Heart right ventricle (tissue), 16 donors: ENCODE measurements around the gene ELFN1. TPM values are rescaled to one million over a fixed set of nuclear protein-coding genes. Genes with fewer than 3 reads are reported as not detected.

Experiments used
- ATAC-seq, 8 donors: fragments of 200-7000 bp; cut with Tn5 transposase; one replicate each; pipeline ENCODE4 v1.9.1; 2020; ENCODE audit warnings: mild to moderate bottlenecking in 8 of 8, moderate library complexity in 8 of 8, moderate number of reproducible peaks in 1 of 8
- DNase-seq, 2 donors: peaks; one replicate each; pipeline ENCODE4 v3.0.0-alpha.2; 2020
- H3K27ac ChIP-seq, 10 donors: fragments of 200-600 bp; sonication (generic) in 2 of 10; one replicate each; pipeline versions ENCODE4 v1.5.0 to v1.8.0; 2020 to 2022; ENCODE audit warnings: mild to moderate bottlenecking in 3 of 10
- H3K27me3 ChIP-seq, 7 donors: fragments of 200-600 bp; one replicate each; pipeline ENCODE4 v1.8.0; 2021 to 2022; ENCODE audit warnings: mild to moderate bottlenecking in 2 of 7
- H3K36me3 ChIP-seq, 9 donors: fragments of 200-600 bp; sonication (generic) in 1 of 9; one replicate each; pipeline versions ENCODE4 v1.5.0 to v1.8.0; 2020 to 2022; ENCODE audit warnings: mild to moderate bottlenecking in 2 of 9
- H3K4me1 ChIP-seq, 9 donors: fragments of 200-600 bp; sonication (generic) in 1 of 9; one replicate each; pipeline versions ENCODE4 v1.5.0 to v1.8.0; 2020 to 2022; ENCODE audit warnings: mild to moderate bottlenecking in 4 of 9
- H3K4me3 ChIP-seq, 10 donors: fragments of 200-600 bp; sonication (generic) in 2 of 10; one replicate each; pipeline versions ENCODE4 v1.5.0 to v1.8.0; 2020 to 2022; ENCODE audit warnings: mild to moderate bottlenecking in 7 of 10, moderate library complexity in 2 of 10
- H3K9me3 ChIP-seq, 11 donors: fragments of 200-600 bp in 10 of 11; sonication (generic) in 2 of 11; one replicate each; pipeline versions ENCODE4 v1.5.0 to v1.8.0; 2013 to 2022; ENCODE audit warnings: mild to moderate bottlenecking in 2 of 11, control low read depth in 1 of 11, moderate library complexity in 1 of 11
- WGBS, 2 donors: extraction: QIAGEN DNeasy Blood & Tissue Kit; methylation state at CpG; one replicate each; pipeline ENCODE4 v1.1.7; 2013; ENCODE audit warnings: inconsistent platforms in 1 of 2; 5-methylcytosine and 5-hydroxymethylcytosine counted together
- intact Hi-C, 10 donors: fragments of 100-400 bp; cut with DNase I; formaldehyde crosslinking; loops; one replicate each; pipeline versions ENCODE4 v1.11.1 to v1.14.2; 2022
- polyA plus RNA-seq, 2 donors: library from polyadenylated mRNA; stranded (reverse); fragments of 200-250 nt; gene quantifications; one replicate each; pipeline ENCODE4 v1.2.3, GENCODE V29; 2013
- total RNA-seq, 10 donors: library from RNA; stranded (reverse); fragmentation: NEBNext Ultra II Directional in 3 of 10; extraction: Animal tissue kit (Norgen Biotek cat#: 25700) in 3 of 10; gene quantifications; one replicate each; pipeline versions ENCODE4 v1.2.1 to v1.2.4, GENCODE V29; 2021 to 2023
- TF ChIP-seq, protein P1 (sequence below), 9 donors: fragments of 200-600 bp; sonication (generic) in 2 of 9; IDR thresholded peaks; one replicate each; pipeline versions ENCODE4 v1.5.0 to v1.8.0; 2021 to 2022; ENCODE audit warnings: antibody characterized with exemption in 9 of 9, mild to moderate bottlenecking in 5 of 9, moderate library complexity in 1 of 9
- donor health status: Arrhythmogenic right ventricular cardiomyopathy.
- donor health status: ischemic (EF 13 %, LVEDD 7.1; RV severe dilation, severe dysfunction).
- donor health status: healthy with polysubstance abuse.
- donor health status: DM: no; HTN: yes; CAD: no.
- donor health status: DM: no; HTN: no; CAD: no.
- donor health status: ischemic (EF 25% LVEDD 6.9; RV normal size, moderate dysfunction).
- donor health status: ischemic (EF 25% LVEDD 5.7; RV mildly dilated, moderate dysfunction).
- donor health status: healthy.
- donor health status: DM: yes; HTN: yes; CAD: no.
- donor health status: Ischemic cardiomyopathy.
- donor health status: ischemic (EF 35%, LVEDD 5.7; RV mildly dilated, moderate dysfunction).
- donor health status: nonischemic (EF 11% LVEDD 7.7; RV severe dilation, severe dysfunction).
- donor health status: DM: yes; HTN: yes; CAD: no.
- donor health status: PGD.
- donor health status: ischemic (EF 29% LVEDD 5.4; RV normal size, mild dysfunction).
- donor health status: nonischemic (EF 23%, LVEDD 6.1; RV moderate dilation, normal function).

The ELFN1 gene
- total and polyA plus RNA-seq, 12 donors: 3.0 to 9.5 (median 6.0) TPM

DNA sequence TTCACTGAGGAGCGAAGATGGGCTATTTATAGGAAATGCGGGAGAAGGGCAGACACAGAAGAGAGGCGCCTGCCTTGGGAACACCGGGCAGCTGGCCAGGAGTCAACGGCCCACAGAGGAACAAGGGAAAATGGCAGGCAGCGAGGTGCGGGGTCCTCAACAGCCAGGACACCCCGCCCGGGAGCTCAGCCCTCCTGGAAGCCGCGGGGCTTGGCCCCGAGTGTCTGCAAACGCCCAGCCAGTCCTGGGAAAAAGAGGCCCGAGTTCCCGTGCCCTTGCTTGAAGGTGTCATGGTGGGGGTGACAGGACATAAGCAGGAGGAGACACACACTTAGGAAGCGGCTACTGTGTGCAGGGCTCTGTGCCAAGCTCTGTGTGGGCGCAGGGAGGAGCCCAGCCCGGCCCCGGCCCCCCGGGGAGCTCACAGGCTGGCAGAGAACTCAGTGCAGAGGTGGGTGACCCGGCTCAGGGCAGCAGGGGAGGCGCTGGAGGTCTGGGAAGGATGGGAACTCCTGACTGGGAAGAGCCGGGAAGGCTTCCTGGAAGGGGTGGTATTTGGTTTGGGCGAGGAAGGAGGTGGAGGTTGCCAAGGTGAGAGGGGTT, 79.9 kb downstream of the ELFN1 start:
- 22 to 34% methylated on average over 24 of the region's 24 CpGs for WGBS, 2 donors
- peak; percentile 26 to 82 (median 56) for ATAC-seq
- peaks cover 0 to 22% (median 9%) of the 10 kb centered on the region in 7 donors for H3K27me3 ChIP-seq
- intact Hi-C loops: loop anchor here in 3 of 10 donors (10.0 kb wide), 2 partner anchors 165 to 175 kb away; partner anchors contain the start of gene PSMG3 (in 1 of the 3)
- no peak overlapping the region for H3K4me3 ChIP-seq
- peak overlapping the region in 8 of 10 donors; percentile 47 to 78 (median 66) for H3K27ac ChIP-seq
- H3K9me3 ChIP-seq: no peaks in the 10 kb centered on the region
- DNase-seq: peak; percentile 47 to 57
- peaks cover 0 to 12% (median 0%) of the 10 kb centered on the region in 9 donors for H3K36me3 ChIP-seq
- peaks cover 5 to 24% (median 16%) of the 10 kb centered on the region in 9 donors for H3K4me1 ChIP-seq
- TF ChIP-seq, protein P1, sequence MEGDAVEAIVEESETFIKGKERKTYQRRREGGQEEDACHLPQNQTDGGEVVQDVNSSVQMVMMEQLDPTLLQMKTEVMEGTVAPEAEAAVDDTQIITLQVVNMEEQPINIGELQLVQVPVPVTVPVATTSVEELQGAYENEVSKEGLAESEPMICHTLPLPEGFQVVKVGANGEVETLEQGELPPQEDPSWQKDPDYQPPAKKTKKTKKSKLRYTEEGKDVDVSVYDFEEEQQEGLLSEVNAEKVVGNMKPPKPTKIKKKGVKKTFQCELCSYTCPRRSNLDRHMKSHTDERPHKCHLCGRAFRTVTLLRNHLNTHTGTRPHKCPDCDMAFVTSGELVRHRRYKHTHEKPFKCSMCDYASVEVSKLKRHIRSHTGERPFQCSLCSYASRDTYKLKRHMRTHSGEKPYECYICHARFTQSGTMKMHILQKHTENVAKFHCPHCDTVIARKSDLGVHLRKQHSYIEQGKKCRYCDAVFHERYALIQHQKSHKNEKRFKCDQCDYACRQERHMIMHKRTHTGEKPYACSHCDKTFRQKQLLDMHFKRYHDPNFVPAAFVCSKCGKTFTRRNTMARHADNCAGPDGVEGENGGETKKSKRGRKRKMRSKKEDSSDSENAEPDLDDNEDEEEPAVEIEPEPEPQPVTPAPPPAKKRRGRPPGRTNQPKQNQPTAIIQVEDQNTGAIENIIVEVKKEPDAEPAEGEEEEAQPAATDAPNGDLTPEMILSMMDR (IDR thresholded peaks at IDR 0.05): no peak

DNA sequence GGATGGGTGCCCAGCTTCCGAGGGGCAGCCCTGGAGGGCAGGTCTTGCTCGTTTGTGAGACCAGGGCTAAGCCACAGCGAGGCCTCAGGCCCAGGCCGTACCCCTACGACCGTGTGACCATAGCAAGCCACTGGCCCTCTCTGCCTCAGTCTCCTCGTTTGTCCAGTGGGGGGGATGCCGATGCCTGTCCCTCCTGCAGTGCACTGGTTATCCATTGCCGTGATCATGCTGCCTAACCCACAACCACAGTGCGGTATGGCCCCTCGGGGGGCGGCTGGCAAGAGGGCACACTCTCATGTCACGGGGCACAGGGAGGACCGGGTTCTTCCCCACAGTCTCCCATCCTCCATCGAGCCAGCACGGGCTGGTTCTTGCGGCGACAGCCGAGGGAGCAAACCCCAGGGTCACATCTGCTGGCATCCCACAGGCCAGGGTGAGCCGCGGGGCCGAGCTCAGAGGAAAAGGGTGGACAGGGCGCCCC, 80.5 kb downstream of the ELFN1 start:
- ATAC-seq: peak in 4 of 8 donors; percentile 8 to 33 (median 12)
- Histone ChIP-seq H3K9me3 (no peaks in the 10 kb centered on the region), H3K27me3 (peaks cover 0 to 22% (median 9%) of the 10 kb centered on the region in 7 donors), H3K36me3 (peaks cover 0 to 6% (median 0%) of the 10 kb centered on the region in 9 donors), H3K27ac (peak overlapping the region in 5 of 10 donors; percentile 56 to 78 (median 71)), H3K4me3 (no peak overlapping the region), H3K4me1 (peaks cover 5 to 24% (median 16%) of the 10 kb centered on the region in 9 donors)
- DNase-seq: no peak
- TF ChIP-seq, protein P1 (IDR thresholded peaks at IDR 0.05): no peak
- 83 to 89% methylated on average over 23 of the region's 23 CpGs for WGBS, 2 donors
- intact Hi-C loops: loop anchor here in 3 of 10 donors (10.0 kb wide), 2 partner anchors 166 to 176 kb away; partner anchors contain the start of gene PSMG3 (in 1 of the 3)

DNA sequence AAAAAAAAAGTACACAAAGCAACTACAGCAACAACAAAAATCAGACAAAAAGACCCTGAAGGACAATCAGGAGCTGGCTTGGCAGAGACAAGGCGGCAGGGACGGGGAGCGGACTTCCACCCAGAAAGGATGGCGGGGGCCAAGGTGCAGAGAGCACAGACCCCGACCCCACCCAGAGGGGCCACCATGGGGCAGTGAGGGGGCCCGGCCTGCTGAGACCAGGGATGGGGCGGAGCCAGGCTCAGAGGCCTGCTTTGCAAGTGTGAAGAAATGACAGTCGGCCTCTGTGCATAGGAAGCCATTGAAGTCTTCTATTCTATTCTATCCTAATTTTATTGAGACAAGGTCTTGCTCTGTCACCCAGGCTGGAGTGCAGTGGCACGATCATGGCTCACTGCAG, 82.0 kb downstream of the ELFN1 start:
- 88 to 91% methylated on average over 9 of the region's 9 CpGs for WGBS, 2 donors
- Histone ChIP-seq H3K36me3 (no peaks in the 10 kb centered on the region), H3K4me3 (no peak overlapping the region), H3K27me3 (peaks cover 0 to 25% (median 9%) of the 10 kb centered on the region in 7 donors), H3K9me3 (no peaks in the 10 kb centered on the region), H3K27ac (no peak overlapping the region), H3K4me1 (peaks cover 5 to 24% (median 16%) of the 10 kb centered on the region in 9 donors)
- intact Hi-C loops: loop anchor here in 3 of 10 donors (10.0 kb wide), 2 partner anchors 167 to 177 kb away; partner anchors contain the start of gene PSMG3 (in 1 of the 3)
- TF ChIP-seq, protein P1 (IDR thresholded peaks at IDR 0.05): no peak
- no peak for ATAC-seq
- DNase-seq: no peak

DNA sequence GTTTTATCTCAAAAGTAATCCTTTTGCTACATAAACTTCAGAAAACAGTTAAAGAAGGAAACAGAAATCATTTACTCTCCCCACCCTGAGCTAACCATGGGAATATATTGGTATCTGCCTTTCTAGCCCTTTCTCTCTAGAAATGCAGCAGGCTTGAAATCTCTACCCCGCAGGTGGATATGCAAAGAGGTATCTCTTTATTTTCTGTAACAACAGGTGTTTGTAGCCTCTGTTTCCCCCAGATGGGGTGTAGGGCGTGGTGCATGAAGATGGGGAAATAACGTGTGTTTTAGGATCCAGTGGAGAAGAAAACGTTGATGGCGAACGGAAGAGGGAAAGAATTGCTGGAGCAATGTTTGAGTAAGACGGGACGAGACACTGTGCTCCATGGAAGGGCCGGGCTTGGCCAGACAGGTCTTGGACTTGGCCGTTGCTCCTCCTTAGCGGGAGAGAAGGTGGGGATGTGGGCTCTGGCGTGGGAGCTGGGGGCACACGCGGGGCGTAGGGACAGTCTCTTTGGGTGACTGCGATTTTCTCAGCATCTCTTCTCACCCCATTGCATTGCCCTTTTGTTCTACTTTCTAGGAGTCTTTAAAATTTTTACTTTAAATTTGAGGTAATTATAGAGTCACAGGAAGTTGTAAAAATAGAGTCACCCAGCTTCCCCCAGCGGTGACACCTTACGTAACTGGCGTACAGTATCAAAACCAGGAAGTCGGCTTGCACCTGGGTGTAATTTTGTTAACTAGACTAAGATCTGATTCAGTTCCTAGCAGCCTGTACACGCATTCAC, 82.9 kb downstream of the ELFN1 start:
- peaks cover 5 to 24% (median 16%) of the 10 kb centered on the region in 9 donors for H3K4me1 ChIP-seq
- no peak for ATAC-seq
- no peaks in the 10 kb centered on the region for H3K36me3 ChIP-seq
- no peak overlapping the region for H3K27ac ChIP-seq
- TF ChIP-seq, protein P1 (IDR thresholded peaks at IDR 0.05): no peak
- H3K27me3 ChIP-seq: peaks cover 0 to 29% (median 9%) of the 10 kb centered on the region in 7 donors
- no peak overlapping the region for H3K4me3 ChIP-seq
- intact Hi-C loops: loop anchor here in 3 of 10 donors (10.0 kb wide), 2 partner anchors 168 to 178 kb away; partner anchors contain the start of gene PSMG3 (in 1 of the 3)
- no peak for DNase-seq
- H3K9me3 ChIP-seq: no peaks in the 10 kb centered on the region
- WGBS, 2 donors: 76 to 78% methylated on average over 21 of the region's 21 CpGs
